Endothelial cell of umbilical vein (primary cell): ENCODE data around the gene SPNS1.

Source experiments
- EZH2 ChIP-seq: IDR thresholded peaks from 2 replicates; pipeline ENCODE4 v1.6.1; 2012; ENCODE audit warnings: borderline replicate concordance, low read depth, mild to moderate bottlenecking, moderate library complexity, low read length, inconsistent platforms; ENCODE audit not compliant: severe bottlenecking
- FOS ChIP-seq: IDR thresholded peaks from 2 replicates; pipeline ENCODE4 v1.6.1; 2011; ENCODE audit warnings: mild to moderate bottlenecking, low read length, moderate library complexity, borderline replicate concordance; ENCODE audit not compliant: insufficient read depth
- GATA2 ChIP-seq: IDR thresholded peaks from 2 replicates; pipeline ENCODE4 v1.7.0; 2011; ENCODE audit warnings: low read depth, mild to moderate bottlenecking, moderate library complexity, mixed read lengths, low read length; ENCODE audit not compliant: insufficient read length, insufficient read depth
- JUN ChIP-seq: IDR thresholded peaks from 2 replicates; pipeline ENCODE4 v1.6.1; 2011; ENCODE audit warnings: borderline replicate concordance, low read depth; ENCODE audit not compliant: insufficient read length, insufficient read depth
- POLR2A ChIP-seq: IDR thresholded peaks from 2 replicates; pipeline ENCODE4 v1.6.1; 2012; ENCODE audit warnings: low read depth, mild to moderate bottlenecking, control low read depth, low read length
- POLR2AphosphoS5 ChIP-seq: IDR thresholded peaks from 2 replicates; pipeline ENCODE4 v1.6.1; 2012; ENCODE audit warnings: low read depth, mild to moderate bottlenecking, control low read depth, low read length, moderate library complexity; ENCODE audit not compliant: insufficient read depth
- TF ChIP-seq, protein P1 (sequence below), 2 donors: IDR thresholded peaks; 1 replicate in 1 of 2; 2 replicates in 1 of 2; pipeline ENCODE4 v1.5.1; 2011; ENCODE audit warnings: low read length in 2 of 2, mild to moderate bottlenecking in 2 of 2, moderate library complexity in 2 of 2, control low read depth in 1 of 2, inconsistent platforms in 1 of 2, low read depth in 1 of 2; ENCODE audit not compliant: insufficient read depth in 1 of 2; ENCODE audit errors: extremely low read depth in 1 of 2

GRCh38 chr16:29014561-29015069, 40.0 kb downstream of the SPNS1 start:
- TF ChIP-seq, protein P1, sequence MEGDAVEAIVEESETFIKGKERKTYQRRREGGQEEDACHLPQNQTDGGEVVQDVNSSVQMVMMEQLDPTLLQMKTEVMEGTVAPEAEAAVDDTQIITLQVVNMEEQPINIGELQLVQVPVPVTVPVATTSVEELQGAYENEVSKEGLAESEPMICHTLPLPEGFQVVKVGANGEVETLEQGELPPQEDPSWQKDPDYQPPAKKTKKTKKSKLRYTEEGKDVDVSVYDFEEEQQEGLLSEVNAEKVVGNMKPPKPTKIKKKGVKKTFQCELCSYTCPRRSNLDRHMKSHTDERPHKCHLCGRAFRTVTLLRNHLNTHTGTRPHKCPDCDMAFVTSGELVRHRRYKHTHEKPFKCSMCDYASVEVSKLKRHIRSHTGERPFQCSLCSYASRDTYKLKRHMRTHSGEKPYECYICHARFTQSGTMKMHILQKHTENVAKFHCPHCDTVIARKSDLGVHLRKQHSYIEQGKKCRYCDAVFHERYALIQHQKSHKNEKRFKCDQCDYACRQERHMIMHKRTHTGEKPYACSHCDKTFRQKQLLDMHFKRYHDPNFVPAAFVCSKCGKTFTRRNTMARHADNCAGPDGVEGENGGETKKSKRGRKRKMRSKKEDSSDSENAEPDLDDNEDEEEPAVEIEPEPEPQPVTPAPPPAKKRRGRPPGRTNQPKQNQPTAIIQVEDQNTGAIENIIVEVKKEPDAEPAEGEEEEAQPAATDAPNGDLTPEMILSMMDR (IDR thresholded peaks at IDR 0.05; ENCODE audit: extremely low read depth in 1 of 2, insufficient read depth in 1 of 2, low read depth in 1 of 2, low read length in 2 of 2) = no peak
- no peak for TF ChIP-seq POLR2AphosphoS5
- TF ChIP-seq EZH2 = no peak
- TF ChIP-seq JUN = no peak
- no peak for TF ChIP-seq FOS
- TF ChIP-seq POLR2A = no peak
- TF ChIP-seq GATA2 = no peak
